ENCODE measurements around the gene FGD5.
"Not testable (repeated sequence)": the region's sequence is repeated elsewhere in the genome, so short reads cannot be mapped to it uniquely, and the experiment has no call there.

Gene FGD5

GRCh38 chr3:14805961-14806537, 12.7 kb upstream of the FGD5 start:
- no peak for DNase-seq (ENCODE audit: extremely low read depth, insufficient read length)
- H3K27me3 ChIP-seq (replicated peaks; ENCODE audit: control insufficient read depth, insufficient read depth, low read length) = no peaks in the 10 kb centered on the region; the same call in 1 of the 2 replicates
- no peak for TF ChIP-seq CTCF (IDR thresholded peaks at IDR 0.05; ENCODE audit: insufficient read depth, low read length, poor library complexity, severe bottlenecking)
- H3K4me3 ChIP-seq (replicated peaks; ENCODE audit: low read depth, low read length) = no peak overlapping the region
- no peaks in the 10 kb centered on the region for H3K36me3 ChIP-seq (ENCODE audit: control insufficient read depth, insufficient read depth, low read length)

GRCh38 chr3:14806641-14807263, 12.0 kb upstream of the FGD5 start:
- Histone ChIP-seq H3K27me3 (replicated peaks; ENCODE audit: control insufficient read depth, insufficient read depth, low read length) (no peaks in the 10 kb centered on the region; the same call in 1 of the 2 replicates), H3K36me3 (ENCODE audit: control insufficient read depth, insufficient read depth, low read length) (no peaks in the 10 kb centered on the region), H3K4me3 (replicated peaks; ENCODE audit: low read depth, low read length) (no peak overlapping the region)
- DNase-seq (ENCODE audit: extremely low read depth, insufficient read length) = no peak
- no peak for TF ChIP-seq CTCF (IDR thresholded peaks at IDR 0.05; ENCODE audit: insufficient read depth, low read length, poor library complexity, severe bottlenecking)

GRCh38 chr3:14808025-14808424, 10.7 kb upstream of the FGD5 start:
- H3K36me3 ChIP-seq (ENCODE audit: control insufficient read depth, insufficient read depth, low read length) = no peaks in the 10 kb centered on the region
- no peak overlapping the region for H3K4me3 ChIP-seq (replicated peaks; ENCODE audit: low read depth, low read length)
- DNase-seq (ENCODE audit: extremely low read depth, insufficient read length) = no peak
- TF ChIP-seq CTCF (IDR thresholded peaks at IDR 0.05; ENCODE audit: insufficient read depth, low read length, poor library complexity, severe bottlenecking) = no peak
- peaks cover 2% of the 10 kb centered on the region; the same call in 1 of the 2 replicates for H3K27me3 ChIP-seq (replicated peaks; ENCODE audit: control insufficient read depth, insufficient read depth, low read length)

- Histone ChIP-seq H3K4me3 (replicated peaks; ENCODE audit: low read depth, low read length) (no peak overlapping the region), H3K27me3 (replicated peaks; ENCODE audit: control insufficient read depth, insufficient read depth, low read length) (peaks cover 5% of the 10 kb centered on the region; the same call in 1 of the 2 replicates), H3K36me3 (ENCODE audit: control insufficient read depth, insufficient read depth, low read length) (no peaks in the 10 kb centered on the region)
- DNase-seq (ENCODE audit: extremely low read depth, insufficient read length) = no peak
- no peak for TF ChIP-seq CTCF (IDR thresholded peaks at IDR 0.05; ENCODE audit: insufficient read depth, low read length, poor library complexity, severe bottlenecking)
Measured at GRCh38 chr3:14808502-14809266, 10.1 kb upstream of the FGD5 start.

- not testable (repeated sequence) for H3K4me3 ChIP-seq (replicated peaks; ENCODE audit: low read depth, low read length); H3K27me3 ChIP-seq (replicated peaks; ENCODE audit: control insufficient read depth, insufficient read depth, low read length); DNase-seq (ENCODE audit: extremely low read depth, insufficient read length); H3K36me3 ChIP-seq (ENCODE audit: control insufficient read depth, insufficient read depth, low read length)
Measured at GRCh38 chr3:14809611-14810010, 9.2 kb upstream of the FGD5 start.

Measured in GM06990 (cell line).